ENCODE data around the gene MTFP1. TPM values are rescaled to one million over a fixed set of nuclear protein-coding genes. Genes with fewer than 3 reads are reported as not detected.
"Not testable (repeated sequence)": the region's sequence is repeated elsewhere in the genome, so short reads cannot be mapped to it uniquely, and the experiment has no call there.

Gene MTFP1
- total RNA-seq, 1 experiment from 2014 or later = 83.1 TPM

DNA sequence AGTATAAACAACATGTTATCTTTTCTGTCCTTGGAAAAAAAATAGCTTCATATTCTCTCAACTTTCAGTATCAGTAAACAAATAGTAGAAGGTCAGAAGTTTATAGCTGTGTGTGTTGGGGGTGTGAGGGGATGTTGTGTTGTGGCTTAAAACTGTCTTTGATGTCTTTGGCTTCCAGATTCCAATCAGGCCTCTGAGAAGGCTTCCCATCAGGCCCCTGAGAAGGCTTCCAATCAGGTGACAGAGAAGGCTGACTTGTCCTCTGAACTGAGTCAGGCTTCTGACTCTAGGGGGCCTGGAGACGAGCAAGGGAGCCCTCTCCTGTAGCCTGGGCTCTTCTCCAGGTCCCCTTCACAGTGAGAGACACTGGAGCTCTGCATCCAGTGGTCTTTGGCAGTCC is 9.3 kb downstream of the MTFP1 start:
- in situ Hi-C loops (cut with HindIII; ENCODE audit: low pct_unique_long_range_greater_than_20kb, low sequenced_read_pairs) = no loop called here
- no peak for DNase-seq (ENCODE audit: low read depth, low spot score)

DNA sequence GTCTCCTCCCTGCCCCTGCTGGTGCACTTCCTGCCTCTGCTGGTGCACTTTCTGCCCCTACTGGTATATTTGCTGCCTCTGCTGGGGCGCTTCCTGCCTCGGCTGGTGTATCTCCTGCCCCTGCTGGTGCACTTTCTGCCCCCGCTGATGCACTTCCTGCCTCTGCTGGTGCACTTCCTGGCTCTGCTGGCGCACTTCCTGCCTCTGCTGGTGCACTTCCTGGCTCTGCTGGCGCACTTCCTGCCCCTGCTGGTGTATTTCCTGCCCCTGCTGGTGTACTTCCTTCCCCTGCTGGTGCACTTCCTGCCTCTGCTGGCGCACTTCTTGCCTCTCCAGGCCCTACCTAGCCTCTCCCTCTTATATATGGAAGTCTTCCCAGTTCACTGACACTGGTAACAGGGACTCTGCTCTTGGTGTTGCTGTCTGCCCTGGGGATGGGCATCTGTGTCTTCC is 10.1 kb downstream of the MTFP1 start:
- in situ Hi-C loops (cut with HindIII; ENCODE audit: low pct_unique_long_range_greater_than_20kb, low sequenced_read_pairs) = no loop called here
- no peak for DNase-seq (ENCODE audit: low read depth, low spot score)

- no peak for DNase-seq (ENCODE audit: low read depth, low spot score)
- in situ Hi-C loops (cut with HindIII; ENCODE audit: low pct_unique_long_range_greater_than_20kb, low sequenced_read_pairs) = no loop called here
Measured at GRCh38 chr22:30436196-30436595, 10.6 kb downstream of the MTFP1 start.

DNA sequence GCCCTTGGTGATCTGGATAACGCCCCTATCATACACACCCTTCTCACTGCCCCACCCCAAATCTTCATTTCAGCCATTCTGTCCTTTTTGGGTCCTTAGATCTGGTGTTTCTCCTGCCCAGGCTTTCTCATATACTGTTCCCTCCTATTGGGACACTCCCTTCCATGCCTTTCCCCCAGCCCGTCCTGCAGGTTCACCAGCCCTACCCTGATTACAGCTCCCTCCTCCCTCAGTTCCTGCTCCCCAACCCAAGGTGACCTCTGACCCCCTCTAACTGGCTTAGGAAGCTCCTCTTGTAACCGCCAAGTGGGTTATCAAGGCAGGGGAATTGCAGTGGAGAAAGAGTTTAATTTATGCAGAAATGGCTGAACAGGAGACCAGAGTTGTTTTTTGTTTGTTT is 13.0 kb downstream of the MTFP1 start:
- no peak for DNase-seq (ENCODE audit: low read depth, low spot score)
- in situ Hi-C loops (cut with HindIII; ENCODE audit: low pct_unique_long_range_greater_than_20kb, low sequenced_read_pairs) = no loop called here

- in situ Hi-C loops (cut with HindIII; ENCODE audit: low pct_unique_long_range_greater_than_20kb, low sequenced_read_pairs) = no loop called here
- DNase-seq (ENCODE audit: low read depth, low spot score) = no peak
Measured at GRCh38 chr22:30439226-30439625, 13.7 kb downstream of the MTFP1 start.

- no peak for DNase-seq (ENCODE audit: low read depth, low spot score)
- in situ Hi-C loops (cut with HindIII; ENCODE audit: low pct_unique_long_range_greater_than_20kb, low sequenced_read_pairs) = no loop called here
Measured at GRCh38 chr22:30439836-30440235, 14.3 kb downstream of the MTFP1 start.

- DNase-seq (ENCODE audit: low read depth, low spot score) = no peak
- in situ Hi-C loops (cut with HindIII; ENCODE audit: low pct_unique_long_range_greater_than_20kb, low sequenced_read_pairs) = no loop called here
Measured at GRCh38 chr22:30441088-30441487, 15.5 kb downstream of the MTFP1 start.

GRCh38 chr22:30444632-30445437 is 19.3 kb downstream of the MTFP1 start:
- DNase-seq (ENCODE audit: low read depth, low spot score) = peak; percentile 82
- in situ Hi-C loops (cut with HindIII; ENCODE audit: low pct_unique_long_range_greater_than_20kb, low sequenced_read_pairs) = no loop called here

DNA sequence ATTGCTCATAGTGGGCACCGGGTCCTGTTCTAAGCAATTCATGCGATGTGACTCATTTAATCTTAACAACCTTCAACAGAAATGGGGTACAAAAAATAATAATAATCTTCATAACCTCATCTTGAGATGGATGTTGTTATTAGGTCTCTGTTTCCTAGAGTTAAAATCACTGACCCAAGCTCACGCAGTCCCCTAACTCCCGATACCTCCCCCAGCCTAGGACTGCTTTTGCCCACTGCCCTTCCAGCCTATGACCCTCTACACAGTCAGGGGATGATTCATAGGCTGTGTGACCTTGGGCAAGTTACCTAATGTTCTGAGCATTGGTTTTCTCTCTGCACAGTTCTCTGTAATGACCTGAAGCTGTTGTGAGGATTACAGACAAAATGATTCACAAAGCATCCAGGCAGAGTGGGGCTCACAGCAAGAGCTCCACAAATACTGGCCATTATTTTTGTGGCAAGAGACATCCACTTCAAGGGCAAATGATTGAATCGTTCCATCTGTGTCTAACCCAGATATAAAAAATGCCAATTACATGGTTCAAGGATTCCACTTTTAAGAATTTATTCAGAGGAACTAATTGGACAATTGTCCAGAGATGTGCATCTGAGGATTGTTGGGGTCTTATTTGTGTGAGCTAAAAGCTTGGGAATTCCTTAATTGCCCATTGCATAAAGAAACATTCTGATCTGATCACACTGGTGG is 20.0 kb downstream of the MTFP1 start:
- in situ Hi-C loops (cut with HindIII; ENCODE audit: low pct_unique_long_range_greater_than_20kb, low sequenced_read_pairs) = no loop called here

GRCh38 chr22:30447656-30448055 is 22.1 kb downstream of the MTFP1 start:
- in situ Hi-C loops (cut with HindIII; ENCODE audit: low pct_unique_long_range_greater_than_20kb, low sequenced_read_pairs) = no loop called here
- DNase-seq (ENCODE audit: low read depth, low spot score) = no peak

More for the DNA sequence above, 20.0 kb downstream of the MTFP1 start:
- no peak for DNase-seq (ENCODE audit: low read depth, low spot score)

- DNase-seq (ENCODE audit: low read depth, low spot score); in situ Hi-C loops (cut with HindIII; ENCODE audit: low pct_unique_long_range_greater_than_20kb, low sequenced_read_pairs): not testable (repeated sequence)
Measured at GRCh38 chr22:30451488-30451887, 25.9 kb downstream of the MTFP1 start.

DNA sequence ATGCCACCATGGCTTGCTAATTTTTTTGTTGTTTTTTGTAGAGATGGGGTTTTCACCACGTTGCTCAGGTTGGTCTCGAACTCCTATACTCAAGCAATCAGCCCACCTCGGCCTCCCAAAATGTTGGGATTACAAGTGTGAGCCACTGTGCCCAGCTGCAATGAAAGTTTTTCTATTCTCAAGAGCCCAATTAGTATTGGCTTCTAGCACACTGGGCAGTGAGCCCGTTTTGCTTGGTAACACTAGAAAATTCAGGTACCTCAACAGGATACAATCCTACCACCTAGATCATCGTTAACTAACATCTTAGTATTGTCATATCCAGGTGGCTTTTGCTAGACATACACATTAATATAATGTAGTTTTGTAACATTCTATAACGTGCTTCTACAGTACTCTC is 27.3 kb downstream of the MTFP1 start:
- DNase-seq (ENCODE audit: low read depth, low spot score) = no peak
- in situ Hi-C loops (cut with HindIII; ENCODE audit: low pct_unique_long_range_greater_than_20kb, low sequenced_read_pairs) = no loop called here

- peak; percentile 33 for DNase-seq (ENCODE audit: low read depth, low spot score)
- in situ Hi-C loops (cut with HindIII; ENCODE audit: low pct_unique_long_range_greater_than_20kb, low sequenced_read_pairs) = no loop called here
Measured at GRCh38 chr22:30453731-30454510, 28.4 kb downstream of the MTFP1 start.

- no peak for DNase-seq (ENCODE audit: low read depth, low spot score)
- in situ Hi-C loops (cut with HindIII; ENCODE audit: low pct_unique_long_range_greater_than_20kb, low sequenced_read_pairs) = no loop called here
Measured at GRCh38 chr22:30455075-30455840, 29.7 kb downstream of the MTFP1 start.

GRCh38 chr22:30457981-30458380 is 32.4 kb downstream of the MTFP1 start:
- in situ Hi-C loops (cut with HindIII; ENCODE audit: low pct_unique_long_range_greater_than_20kb, low sequenced_read_pairs) = no loop called here

DNA sequence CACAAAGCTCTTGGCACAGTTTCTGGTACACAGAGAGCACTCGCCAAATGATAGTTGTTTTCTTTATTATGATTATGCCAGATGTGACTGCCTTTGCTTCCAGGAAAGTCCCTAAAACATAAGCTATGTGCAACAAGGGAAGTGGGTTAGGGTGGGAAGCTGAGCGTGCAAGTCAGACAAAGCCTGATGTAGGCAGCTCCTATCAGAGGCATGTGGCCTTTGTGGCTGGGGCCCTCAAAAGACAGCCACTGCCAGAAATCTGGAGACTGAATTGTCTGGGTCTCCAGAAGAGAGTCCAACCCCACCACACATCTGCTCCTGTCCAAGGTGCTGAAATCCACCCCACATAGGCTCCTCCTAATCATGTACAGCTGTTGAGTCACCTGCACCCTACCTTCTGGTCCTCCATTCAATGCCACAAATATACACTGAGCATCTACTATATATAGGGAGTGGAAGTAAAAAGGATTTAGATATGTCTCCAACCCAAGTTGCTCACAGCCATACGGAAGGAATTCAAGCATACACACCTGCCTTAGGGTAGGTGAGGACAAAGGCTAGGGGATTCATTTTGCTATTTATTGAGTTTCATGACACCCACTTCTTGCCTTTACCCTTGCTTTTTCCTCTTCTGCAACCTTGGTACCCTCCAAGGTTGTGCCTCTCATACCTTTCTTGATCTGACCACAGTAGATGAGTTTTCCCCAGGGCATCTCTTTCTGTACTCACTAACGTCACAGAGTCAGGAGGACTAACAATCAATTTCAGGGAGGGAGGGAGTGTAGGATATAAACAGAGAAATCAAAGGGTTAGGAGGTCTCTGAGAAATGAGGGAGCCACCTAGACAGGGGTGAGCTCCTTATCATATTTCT is 33.8 kb downstream of the MTFP1 start:
- in situ Hi-C loops (cut with HindIII; ENCODE audit: low pct_unique_long_range_greater_than_20kb, low sequenced_read_pairs) = no loop called here

More at GRCh38 chr22:30457981-30458380, 32.4 kb downstream of the MTFP1 start:
- no peak for DNase-seq (ENCODE audit: low read depth, low spot score)

GRCh38 chr22:30460147-30460546 is 34.6 kb downstream of the MTFP1 start:
- DNase-seq (ENCODE audit: low read depth, low spot score) = no peak
- in situ Hi-C loops (cut with HindIII; ENCODE audit: low pct_unique_long_range_greater_than_20kb, low sequenced_read_pairs) = no loop called here

More for the DNA sequence above, 33.8 kb downstream of the MTFP1 start:
- DNase-seq (ENCODE audit: low read depth, low spot score) = no peak

Data from SK-MEL-5 (cell line).